ENCODE data around the gene GALK2. TPM values are rescaled to one million over a fixed set of nuclear protein-coding genes. Genes with fewer than 3 reads are reported as not detected.

GALK2 gene
- total and polyA plus RNA-seq, 3 donors from 2014 or later = 21.8 to 29.9 (median 25.6) TPM

DNA sequence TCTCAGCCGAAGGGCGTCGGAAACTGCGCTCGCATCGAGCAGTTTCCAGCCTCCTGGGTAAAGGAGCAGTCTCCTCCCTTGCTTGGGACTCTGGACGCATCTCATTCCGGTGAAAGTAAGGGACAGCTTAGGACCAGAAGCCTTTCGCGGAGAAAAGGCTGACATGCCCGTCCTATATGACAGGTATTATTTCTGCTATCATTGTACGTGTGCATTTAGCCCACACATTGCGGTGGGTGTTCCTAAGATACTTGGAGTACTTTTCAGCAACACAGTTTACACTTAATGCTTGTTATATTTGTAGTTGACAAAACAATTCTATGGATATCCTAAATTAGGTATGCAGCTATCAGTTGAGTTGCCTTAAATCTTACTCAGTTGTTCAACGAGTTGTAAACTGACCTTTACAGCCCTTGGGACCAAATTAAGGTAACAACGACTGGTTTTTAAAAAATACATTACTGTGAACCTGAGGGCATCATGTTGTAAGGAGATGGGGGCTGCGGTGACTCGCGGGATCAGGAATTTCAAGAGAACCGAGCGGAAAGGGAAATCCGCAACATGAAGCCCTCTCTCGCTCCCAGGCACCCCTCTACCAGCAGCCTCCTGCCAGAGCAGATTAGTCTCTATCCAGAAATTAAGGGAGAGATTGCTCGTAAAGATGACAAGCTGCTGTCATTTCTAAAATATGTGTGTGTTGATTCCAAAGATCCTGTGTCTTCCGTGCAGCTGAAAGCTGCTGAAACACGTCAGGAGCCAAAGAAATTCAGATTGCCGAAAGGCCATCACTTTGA, 14.0 kb upstream of the GALK2 start:
- WGBS, 2 donors = 0% methylated on average over 20 to 26 of the region's 26 CpGs
- no peaks in the 10 kb centered on the region for H3K27me3 ChIP-seq
- peak overlapping the region; percentile 93 to 96 for H3K4me3 ChIP-seq
- TF ChIP-seq POLR2A (IDR thresholded peaks at IDR 0.05) = peak; percentile 2
- TF ChIP-seq, protein P1, sequence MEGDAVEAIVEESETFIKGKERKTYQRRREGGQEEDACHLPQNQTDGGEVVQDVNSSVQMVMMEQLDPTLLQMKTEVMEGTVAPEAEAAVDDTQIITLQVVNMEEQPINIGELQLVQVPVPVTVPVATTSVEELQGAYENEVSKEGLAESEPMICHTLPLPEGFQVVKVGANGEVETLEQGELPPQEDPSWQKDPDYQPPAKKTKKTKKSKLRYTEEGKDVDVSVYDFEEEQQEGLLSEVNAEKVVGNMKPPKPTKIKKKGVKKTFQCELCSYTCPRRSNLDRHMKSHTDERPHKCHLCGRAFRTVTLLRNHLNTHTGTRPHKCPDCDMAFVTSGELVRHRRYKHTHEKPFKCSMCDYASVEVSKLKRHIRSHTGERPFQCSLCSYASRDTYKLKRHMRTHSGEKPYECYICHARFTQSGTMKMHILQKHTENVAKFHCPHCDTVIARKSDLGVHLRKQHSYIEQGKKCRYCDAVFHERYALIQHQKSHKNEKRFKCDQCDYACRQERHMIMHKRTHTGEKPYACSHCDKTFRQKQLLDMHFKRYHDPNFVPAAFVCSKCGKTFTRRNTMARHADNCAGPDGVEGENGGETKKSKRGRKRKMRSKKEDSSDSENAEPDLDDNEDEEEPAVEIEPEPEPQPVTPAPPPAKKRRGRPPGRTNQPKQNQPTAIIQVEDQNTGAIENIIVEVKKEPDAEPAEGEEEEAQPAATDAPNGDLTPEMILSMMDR (IDR thresholded peaks at IDR 0.05) = no peak
- H3K4me1 ChIP-seq = peaks cover 10% of the 10 kb centered on the region
- DNase-seq = peak; percentile 24
- H3K27ac ChIP-seq = peak overlapping the region in 1 of 2 donors; percentile 95
- H3K9me3 ChIP-seq = no peaks in the 10 kb centered on the region
- intact Hi-C loops (cut with DNase I; ENCODE audit: low total_unique reads) = no loop called here
- H3K36me3 ChIP-seq (ENCODE audit: low read depth, missing control alignments) = no peaks in the 10 kb centered on the region

DNA sequence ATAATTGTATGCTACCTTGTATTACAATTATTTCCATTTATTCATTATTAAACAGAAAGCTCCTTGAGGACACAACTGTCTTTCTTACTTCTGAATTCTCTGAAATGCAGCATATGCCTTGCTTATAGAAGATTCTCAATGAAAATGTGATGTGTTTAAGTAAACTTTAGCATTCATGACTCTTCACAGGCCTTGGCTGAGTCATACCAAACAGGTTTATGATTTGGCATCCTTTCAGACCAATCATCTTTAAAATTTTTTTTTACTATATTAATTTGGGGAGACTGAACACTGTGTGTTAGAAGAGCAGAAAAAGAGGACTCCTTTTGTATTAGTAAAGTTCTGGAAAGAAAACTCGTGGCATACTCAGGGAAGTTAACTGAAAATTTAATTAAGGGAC, 6.4 kb upstream of the GALK2 start:
- 89 to 91% methylated on average over 1 of the region's 1 CpG for WGBS, 2 donors

DNA sequence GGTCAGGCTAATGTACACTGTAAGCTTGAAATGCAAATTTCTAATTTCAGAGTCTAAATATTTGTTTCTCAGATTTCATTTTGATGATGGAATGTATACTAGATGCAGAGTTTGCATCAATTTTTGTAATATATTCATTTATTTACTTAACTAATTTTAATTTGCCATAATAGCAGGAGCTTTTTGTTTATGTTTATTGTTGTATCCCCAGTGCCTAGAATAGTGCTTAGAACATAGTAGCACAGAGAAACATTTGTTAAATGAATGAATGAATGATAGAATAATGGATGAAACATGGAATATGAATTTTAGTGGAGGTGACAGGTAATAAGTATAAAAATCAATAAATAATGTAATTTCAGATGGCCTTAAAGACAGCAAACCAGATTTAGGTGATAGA, 5.2 kb upstream of the GALK2 start:
- no peaks in the 10 kb centered on the region for H3K4me1 ChIP-seq
- H3K36me3 ChIP-seq (ENCODE audit: low read depth, missing control alignments) = no peaks in the 10 kb centered on the region
- H3K27ac ChIP-seq = no peak overlapping the region
- DNase-seq = no peak
- H3K27me3 ChIP-seq = no peaks in the 10 kb centered on the region
- no peak overlapping the region for H3K4me3 ChIP-seq
- intact Hi-C loops (cut with DNase I; ENCODE audit: low total_unique reads) = no loop called here
- H3K9me3 ChIP-seq = no peaks in the 10 kb centered on the region
- TF ChIP-seq, protein P1 (IDR thresholded peaks at IDR 0.05) = no peak
- TF ChIP-seq POLR2A (IDR thresholded peaks at IDR 0.05) = no peak

More for the DNA sequence above, 6.4 kb upstream of the GALK2 start:
- no peaks in the 10 kb centered on the region for H3K27me3 ChIP-seq
- H3K4me1 ChIP-seq = no peaks in the 10 kb centered on the region
- H3K27ac ChIP-seq = no peak overlapping the region
- no peaks in the 10 kb centered on the region for H3K36me3 ChIP-seq (ENCODE audit: low read depth, missing control alignments)
- no peaks in the 10 kb centered on the region for H3K9me3 ChIP-seq
- TF ChIP-seq, protein P1 (IDR thresholded peaks at IDR 0.05) = no peak
- no peak for TF ChIP-seq POLR2A (IDR thresholded peaks at IDR 0.05)
- intact Hi-C loops (cut with DNase I; ENCODE audit: low total_unique reads) = no loop called here
- no peak for DNase-seq
- H3K4me3 ChIP-seq = no peak overlapping the region

DNA sequence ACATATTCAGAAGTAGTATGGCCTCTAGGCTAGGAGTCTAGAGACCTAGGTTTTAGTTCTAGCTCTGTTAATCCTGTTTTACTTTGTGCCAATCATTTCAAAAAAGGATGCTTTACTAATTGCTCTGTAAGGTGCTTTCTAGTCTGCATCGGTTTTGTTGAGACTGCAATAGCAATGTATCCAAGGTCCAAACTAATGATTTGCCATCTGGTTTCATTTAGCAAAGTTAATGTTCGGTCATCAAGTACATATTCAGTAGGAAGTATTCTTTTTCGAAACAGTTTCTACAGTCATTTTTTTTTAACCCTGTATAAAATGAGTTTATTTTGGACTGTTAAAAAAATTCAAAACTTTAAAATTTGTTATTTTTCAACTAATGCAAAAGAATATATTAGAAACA, 2.0 kb upstream of the GALK2 start:
- DNase-seq = no peak
- H3K27ac ChIP-seq = no peak overlapping the region
- H3K4me3 ChIP-seq = no peak overlapping the region
- TF ChIP-seq, protein P1 (IDR thresholded peaks at IDR 0.05) = no peak
- no peak for TF ChIP-seq POLR2A (IDR thresholded peaks at IDR 0.05)
- intact Hi-C loops (cut with DNase I; ENCODE audit: low total_unique reads) = no loop called here
- no peaks in the 10 kb centered on the region for H3K36me3 ChIP-seq (ENCODE audit: low read depth, missing control alignments)
- H3K4me1 ChIP-seq = no peaks in the 10 kb centered on the region
- no peaks in the 10 kb centered on the region for H3K9me3 ChIP-seq
- WGBS, 2 donors = 53 to 60% methylated on average over 3 of the region's 3 CpGs
- no peaks in the 10 kb centered on the region for H3K27me3 ChIP-seq

DNA sequence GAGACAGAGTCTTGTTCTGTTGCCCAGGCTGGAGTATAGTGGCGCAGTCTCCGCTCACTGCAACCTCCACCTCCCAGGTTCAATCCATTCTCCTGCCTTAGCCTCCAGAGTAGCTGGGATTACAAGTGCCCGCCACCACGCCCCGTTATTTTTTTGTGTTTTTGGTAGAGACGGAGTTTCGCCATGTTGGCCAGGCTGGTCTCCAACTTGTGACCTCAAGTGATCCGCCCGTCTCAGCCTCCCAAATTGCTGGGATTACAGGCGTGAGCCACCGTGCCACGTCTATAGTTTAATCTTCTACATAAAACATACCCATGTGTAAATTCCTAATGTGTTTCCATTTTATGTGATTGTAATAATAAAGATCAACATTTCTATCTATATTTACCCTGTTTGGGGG, 1.7 kb downstream of the GALK2 start:
- 59 to 82% methylated on average over 12 of the region's 12 CpGs for WGBS, 2 donors
- intact Hi-C loops (cut with DNase I; ENCODE audit: low total_unique reads) = no loop called here
- no peak for TF ChIP-seq POLR2A (IDR thresholded peaks at IDR 0.05)
- TF ChIP-seq, protein P1 (IDR thresholded peaks at IDR 0.05) = no peak
- no peaks in the 10 kb centered on the region for H3K4me1 ChIP-seq
- H3K27ac ChIP-seq = no peak overlapping the region
- no peaks in the 10 kb centered on the region for H3K27me3 ChIP-seq
- no peak for DNase-seq
- no peaks in the 10 kb centered on the region for H3K9me3 ChIP-seq
- H3K36me3 ChIP-seq (ENCODE audit: low read depth, missing control alignments) = no peaks in the 10 kb centered on the region
- H3K4me3 ChIP-seq = no peak overlapping the region
